BE2C (cell line): ENCODE measurements around the gene RIMS4.

Experiments used
- DNase-seq: peaks from one replicate; pipeline ENCODE4 v3.0.0-alpha.2; 2020
- H3K27me3 ChIP-seq: fragments of 250-450 bp; sonication (Bioruptor Pico); 2 replicates; pipeline ENCODE4 v1.5.1; 2020; ENCODE audit warnings: mild to moderate bottlenecking
- H3K36me3 ChIP-seq: fragments of 250-450 bp; sonication (Bioruptor Pico); 2 replicates; pipeline ENCODE4 v1.5.1; 2020; ENCODE audit warnings: mild to moderate bottlenecking
- H3K4me1 ChIP-seq: fragments of 250-450 bp; sonication (Bioruptor Pico); 2 replicates; pipeline ENCODE4 v1.5.1; 2020
- H3K4me3 ChIP-seq: 2 replicates; pipeline ENCODE4 v1.5.1; 2011; ENCODE audit warnings: low read depth, low read length
- H3K9me3 ChIP-seq: fragments of 250-450 bp; sonication (Bioruptor Pico); 2 replicates; pipeline ENCODE4 v1.5.1; 2020
- TF ChIP-seq, protein P1 (sequence below): IDR thresholded peaks from 2 replicates; pipeline ENCODE4 v1.5.1; 2012; ENCODE audit warnings: mild to moderate bottlenecking, low read depth, low read length

RIMS4 gene

DNA sequence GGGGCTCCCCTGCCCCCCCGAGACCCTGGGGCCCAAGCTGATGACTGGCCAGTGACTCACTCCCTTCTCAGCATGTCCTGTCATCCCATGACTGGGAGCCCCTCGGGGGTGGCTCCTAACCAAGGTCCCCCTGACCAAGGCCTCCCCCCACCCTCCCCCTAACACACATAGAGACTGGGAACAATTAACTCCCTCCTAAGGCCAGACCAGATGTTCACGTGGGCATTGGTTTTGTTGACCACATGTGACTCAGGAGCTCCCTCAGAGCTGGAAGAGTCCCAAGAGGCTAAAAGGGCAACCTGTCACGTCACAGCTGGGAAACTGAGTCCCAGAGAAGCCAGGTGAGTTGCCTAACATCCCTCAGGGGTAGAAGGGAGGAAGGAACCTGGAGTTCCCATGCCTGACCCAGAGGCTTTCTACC is 105.8 kb downstream of the RIMS4 start:
- Histone ChIP-seq H3K9me3 (no peaks in the 10 kb centered on the region), H3K4me3 (no peak overlapping the region), H3K4me1 (no peaks in the 10 kb centered on the region; the same call in 1 of the 2 replicates), H3K36me3 (no peaks in the 10 kb centered on the region), H3K27me3 (no peaks in the 10 kb centered on the region)
- DNase-seq: no peak
- TF ChIP-seq, protein P1, sequence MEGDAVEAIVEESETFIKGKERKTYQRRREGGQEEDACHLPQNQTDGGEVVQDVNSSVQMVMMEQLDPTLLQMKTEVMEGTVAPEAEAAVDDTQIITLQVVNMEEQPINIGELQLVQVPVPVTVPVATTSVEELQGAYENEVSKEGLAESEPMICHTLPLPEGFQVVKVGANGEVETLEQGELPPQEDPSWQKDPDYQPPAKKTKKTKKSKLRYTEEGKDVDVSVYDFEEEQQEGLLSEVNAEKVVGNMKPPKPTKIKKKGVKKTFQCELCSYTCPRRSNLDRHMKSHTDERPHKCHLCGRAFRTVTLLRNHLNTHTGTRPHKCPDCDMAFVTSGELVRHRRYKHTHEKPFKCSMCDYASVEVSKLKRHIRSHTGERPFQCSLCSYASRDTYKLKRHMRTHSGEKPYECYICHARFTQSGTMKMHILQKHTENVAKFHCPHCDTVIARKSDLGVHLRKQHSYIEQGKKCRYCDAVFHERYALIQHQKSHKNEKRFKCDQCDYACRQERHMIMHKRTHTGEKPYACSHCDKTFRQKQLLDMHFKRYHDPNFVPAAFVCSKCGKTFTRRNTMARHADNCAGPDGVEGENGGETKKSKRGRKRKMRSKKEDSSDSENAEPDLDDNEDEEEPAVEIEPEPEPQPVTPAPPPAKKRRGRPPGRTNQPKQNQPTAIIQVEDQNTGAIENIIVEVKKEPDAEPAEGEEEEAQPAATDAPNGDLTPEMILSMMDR: no peak

DNA sequence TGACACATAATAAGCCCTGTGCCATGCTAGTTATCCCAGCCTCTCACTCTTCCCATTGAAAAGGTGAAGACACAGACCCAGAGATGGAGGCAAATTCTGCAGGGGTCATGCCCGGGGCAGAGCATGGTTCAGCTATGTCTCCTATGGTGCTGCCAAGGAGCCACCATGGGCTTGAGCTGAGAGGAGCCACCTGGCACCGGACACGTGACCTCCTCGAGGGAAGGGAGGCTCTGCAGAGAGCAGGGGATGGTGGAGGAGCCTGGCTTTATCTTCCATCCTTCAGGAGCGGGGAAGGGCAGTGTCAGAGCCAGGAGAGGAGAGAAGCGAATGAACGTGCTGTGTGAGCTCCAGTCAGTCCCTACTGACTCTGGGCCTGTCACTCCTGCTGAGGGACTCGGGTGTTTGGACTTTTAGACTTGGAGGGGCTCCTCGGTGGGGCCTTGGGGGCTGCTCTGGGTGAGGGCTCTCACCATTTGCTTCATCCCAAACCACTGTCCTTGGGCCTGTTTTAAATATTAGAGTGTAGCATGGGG is 106.3 kb downstream of the RIMS4 start:
- no peaks in the 10 kb centered on the region for H3K36me3 ChIP-seq
- H3K27me3 ChIP-seq: no peaks in the 10 kb centered on the region
- DNase-seq: no peak
- TF ChIP-seq, protein P1: no peak
- H3K9me3 ChIP-seq: no peaks in the 10 kb centered on the region
- no peaks in the 10 kb centered on the region; the same call in 1 of the 2 replicates for H3K4me1 ChIP-seq
- no peak overlapping the region for H3K4me3 ChIP-seq

DNA sequence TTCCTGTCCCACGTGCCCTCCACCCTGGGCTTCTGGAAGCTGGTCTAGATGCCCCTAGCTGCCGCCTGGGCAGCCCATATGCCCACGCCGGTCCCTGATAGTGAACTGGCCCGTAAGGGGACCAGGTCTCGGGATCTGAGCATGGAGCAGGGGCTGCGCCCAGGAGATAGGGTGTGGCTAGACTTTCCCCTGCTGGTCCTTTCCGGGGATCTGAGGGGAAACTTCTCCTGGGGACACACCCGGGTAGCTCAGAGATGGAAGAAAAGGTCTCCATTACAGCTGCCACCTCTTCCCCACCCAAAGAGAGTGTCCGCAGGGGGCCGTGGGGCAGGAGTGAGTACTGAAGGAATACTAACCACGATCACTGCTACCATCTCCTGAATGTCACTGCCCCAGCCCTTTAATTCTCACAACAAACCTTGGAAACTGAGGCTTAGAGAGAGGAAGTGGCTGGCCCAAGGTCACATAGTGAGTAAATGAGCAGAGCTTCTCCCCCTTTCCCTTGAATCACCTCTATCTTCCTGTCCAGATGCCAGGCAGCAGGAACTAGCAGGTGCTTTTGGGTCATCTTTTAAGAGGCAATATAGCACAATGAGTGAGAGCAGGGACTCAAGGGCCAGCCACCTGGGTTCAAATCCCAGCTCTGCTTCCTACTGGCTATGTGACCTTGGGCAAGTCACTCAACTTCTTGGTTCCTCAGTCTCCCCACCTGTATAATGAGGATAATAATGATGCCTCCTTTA is 107.0 kb downstream of the RIMS4 start:
- H3K4me1 ChIP-seq: no peaks in the 10 kb centered on the region; the same call in 1 of the 2 replicates
- no peak for DNase-seq
- TF ChIP-seq, protein P1: no peak
- H3K36me3 ChIP-seq: no peaks in the 10 kb centered on the region
- H3K4me3 ChIP-seq: no peak overlapping the region
- H3K9me3 ChIP-seq: no peaks in the 10 kb centered on the region
- no peaks in the 10 kb centered on the region for H3K27me3 ChIP-seq

DNA sequence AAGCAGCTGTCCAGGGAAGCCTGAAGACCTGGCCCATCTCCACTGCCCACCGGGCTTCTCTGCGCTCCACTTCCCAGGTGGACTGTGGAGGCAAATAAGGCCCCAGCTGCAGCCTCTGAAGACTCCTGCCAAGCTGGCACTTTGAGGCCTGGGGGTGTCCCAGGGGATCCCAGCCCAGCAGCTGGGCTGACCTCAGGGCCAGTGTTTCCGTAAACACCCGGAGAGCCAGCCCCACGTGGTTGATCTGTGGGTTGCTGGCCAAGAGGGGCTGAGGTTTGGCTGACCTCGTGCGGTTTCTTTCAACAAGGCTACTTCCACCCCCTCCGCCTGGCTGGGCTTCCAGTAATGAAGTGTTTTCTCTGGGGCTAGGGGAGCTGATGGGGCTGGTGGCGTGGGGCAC is 107.6 kb downstream of the RIMS4 start:
- Histone ChIP-seq H3K9me3 (no peaks in the 10 kb centered on the region), H3K27me3 (no peaks in the 10 kb centered on the region), H3K4me1 (no peaks in the 10 kb centered on the region; the same call in 1 of the 2 replicates)

DNA sequence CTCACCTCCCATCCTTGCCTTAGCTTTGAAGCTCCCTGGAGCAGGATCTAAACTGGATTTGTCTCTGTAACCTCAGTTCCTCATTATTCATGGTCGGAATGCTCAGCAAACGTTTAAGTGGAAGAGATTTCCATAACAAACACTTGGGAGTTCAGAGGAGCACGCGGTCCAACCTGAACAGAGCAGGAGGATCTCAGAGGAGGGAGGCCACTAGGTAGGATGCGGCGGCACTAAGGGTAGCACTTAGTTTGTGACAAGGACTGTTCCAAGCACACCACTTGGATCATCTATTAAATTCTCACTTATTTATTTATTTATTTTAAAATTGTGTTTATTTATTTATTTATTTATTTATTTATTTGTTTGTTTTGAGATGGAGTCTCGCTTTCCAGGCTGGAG is 108.5 kb downstream of the RIMS4 start:
- Histone ChIP-seq H3K4me1 (no peaks in the 10 kb centered on the region; the same call in 1 of the 2 replicates), H3K27me3 (no peaks in the 10 kb centered on the region), H3K36me3 (no peaks in the 10 kb centered on the region), H3K9me3 (no peaks in the 10 kb centered on the region), H3K4me3 (no peak overlapping the region)
- TF ChIP-seq, protein P1: no peak
- DNase-seq: no peak

More for the DNA sequence above, 107.6 kb downstream of the RIMS4 start:
- DNase-seq: peak; percentile 45
- Histone ChIP-seq H3K4me3 (no peak overlapping the region), H3K36me3 (no peaks in the 10 kb centered on the region)
- TF ChIP-seq, protein P1: no peak
